HL-60 (cell line): ENCODE measurements around the gene ST6GALNAC3.

Experiments used
- DNase-seq, 2 experiments: peaks; one replicate each; pipeline ENCODE4 v3.0.0-alpha.2; 2010 to 2020; ENCODE audit warnings: low read depth in 1 of 2, low spot score in 1 of 2
- H3K27ac ChIP-seq: fragments of 250-450 bp; sonication (Bioruptor Pico); replicated peaks from 2 replicates; pipeline ENCODE4 v1.5.1; 2020; ENCODE audit warnings: mild to moderate bottlenecking, moderate library complexity
- H3K27me3 ChIP-seq: fragments of 250-450 bp; sonication (Bioruptor Pico); 2 replicates; pipeline ENCODE4 v1.5.1; 2021; ENCODE audit warnings: mild to moderate bottlenecking, moderate library complexity; ENCODE audit not compliant: insufficient read depth, poor library complexity, severe bottlenecking
- H3K4me3 ChIP-seq: replicated peaks from 2 replicates; pipeline ENCODE4 v1.5.1; 2011; ENCODE audit warnings: mild to moderate bottlenecking, control low read depth, low read length; ENCODE audit not compliant: insufficient read depth
- CTCF ChIP-seq: IDR thresholded peaks from one replicate; pipeline ENCODE4 v1.5.1; 2011; ENCODE audit warnings: low read length, control low read depth, inconsistent platforms; ENCODE audit not compliant: insufficient read depth
- GABPA ChIP-seq: IDR thresholded peaks from 2 replicates; pipeline ENCODE4 v1.6.1; 2012; ENCODE audit warnings: low read depth
- POLR2AphosphoS5 ChIP-seq: IDR thresholded peaks from 2 replicates; pipeline ENCODE4 v1.6.1; 2012; ENCODE audit warnings: low read depth
- REST ChIP-seq: IDR thresholded peaks from 2 replicates; pipeline ENCODE4 v1.6.1; 2012; ENCODE audit warnings: low read depth; ENCODE audit not compliant: insufficient replicate concordance
- SPI1 ChIP-seq: IDR thresholded peaks from 2 replicates; pipeline ENCODE4 v1.6.1; 2012; ENCODE audit warnings: low read depth, mild to moderate bottlenecking, borderline replicate concordance

Gene ST6GALNAC3

GRCh38 chr1:76371941-76372340 lies 297.4 kb downstream of the ST6GALNAC3 start:
- TF ChIP-seq SPI1, result no peak
- no peak for TF ChIP-seq REST
- TF ChIP-seq CTCF, result no peak
- TF ChIP-seq POLR2AphosphoS5, result no peak
- no peak for TF ChIP-seq GABPA
- no peak overlapping the region for H3K27ac ChIP-seq
- no peaks in the 10 kb centered on the region for H3K27me3 ChIP-seq
- H3K4me3 ChIP-seq, result no peak overlapping the region
- DNase-seq, result no peak

DNA sequence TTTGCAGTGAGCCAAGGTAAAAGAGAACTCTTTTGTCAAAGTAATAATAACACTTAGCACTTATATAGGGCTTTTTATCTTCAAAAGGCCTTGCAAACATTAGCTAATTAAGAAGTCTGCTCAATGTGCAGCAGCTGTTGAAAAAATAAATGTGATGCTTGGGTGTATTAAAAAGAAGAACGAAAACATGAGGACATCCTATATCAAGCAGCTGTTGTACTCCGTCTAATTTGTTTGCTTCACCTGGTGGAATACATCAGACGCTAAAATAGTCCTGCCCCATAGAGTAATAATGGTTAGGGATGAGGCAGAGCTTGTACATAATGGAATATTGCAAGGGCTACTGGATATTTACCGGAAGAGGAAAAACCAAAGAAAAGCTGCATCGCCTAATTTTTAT lies 299.5 kb downstream of the ST6GALNAC3 start:
- DNase-seq, result no peak
- TF ChIP-seq REST (no peak), CTCF (no peak), SPI1 (no peak)

GRCh38 chr1:76377247-76377646 lies 302.7 kb downstream of the ST6GALNAC3 start:
- Histone ChIP-seq H3K27me3 (no peaks in the 10 kb centered on the region), H3K4me3 (no peak overlapping the region), H3K27ac (no peak overlapping the region)
- TF ChIP-seq REST (no peak), GABPA (no peak)
- no peak for DNase-seq

More for the DNA sequence above, 299.5 kb downstream of the ST6GALNAC3 start:
- no peak overlapping the region for H3K4me3 ChIP-seq
- H3K27me3 ChIP-seq, result no peaks in the 10 kb centered on the region
- no peak overlapping the region for H3K27ac ChIP-seq

GRCh38 chr1:76379506-76379905 lies 305.0 kb downstream of the ST6GALNAC3 start:
- DNase-seq, result no peak

More at GRCh38 chr1:76379506-76379905, 305.0 kb downstream of the ST6GALNAC3 start:
- Histone ChIP-seq H3K27ac (no peak overlapping the region), H3K4me3 (no peak overlapping the region), H3K27me3 (no peaks in the 10 kb centered on the region)
- no peak for TF ChIP-seq GABPA
- no peak for TF ChIP-seq CTCF
- no peak for TF ChIP-seq POLR2AphosphoS5
- TF ChIP-seq SPI1, result no peak
- no peak for TF ChIP-seq REST
